ENCODE data around the gene OR6V1. TPM values are rescaled to one million over a fixed set of nuclear protein-coding genes. Genes with fewer than 3 reads are reported as not detected.
A peak's percentile ranks its signal among the peaks of the same experiment; 100 is the strongest.

OR6V1 gene
- total RNA-seq, 1 donor from 2014 or later, result not detected

GRCh38 chr7:143013473-143013872 is 38.7 kb upstream of the OR6V1 start:
- H3K27ac Mint-ChIP-seq (ENCODE audit: unreplicated experiment), result no peak overlapping the region
- H3K4me2 ChIP-seq (ENCODE audit: low read length), result peak overlapping the region; percentile 74

GRCh38 chr7:143013893-143014292 is 38.2 kb upstream of the OR6V1 start:
- H3K36me3 ChIP-seq (ENCODE audit: insufficient read depth, low read length), result no peaks in the 10 kb centered on the region
- H3K9ac ChIP-seq (ENCODE audit: low read length), result peak overlapping the region; percentile 18
- peak overlapping the region; percentile 74 for H3K4me2 ChIP-seq (ENCODE audit: low read length)
- peak overlapping the region; percentile 55 for H3K27ac ChIP-seq (ENCODE audit: low read depth, low read length)
- FAIRE-seq (no peak), DNase-seq (ENCODE audit: low read depth) (peak; percentile 87)
- Mint-ChIP-seq H3K36me3 (ENCODE audit: low read depth, unreplicated experiment) (no peaks in the 10 kb centered on the region), H3K4me1 (ENCODE audit: low read depth, unreplicated experiment) (peaks cover 33% of the 10 kb centered on the region), H3K4me3 (ENCODE audit: unreplicated experiment) (no peak overlapping the region), H3K9me3 (ENCODE audit: unreplicated experiment) (no peaks in the 10 kb centered on the region), H3K27ac (ENCODE audit: unreplicated experiment) (no peak overlapping the region), H3K27me3 (ENCODE audit: low read depth, unreplicated experiment) (peaks cover 2% of the 10 kb centered on the region)
- TF ChIP-seq EZH2 (IDR thresholded peaks at IDR 0.05; ENCODE audit: insufficient read depth, low read length) (no peak), CTCF (IDR thresholded peaks at IDR 0.05; ENCODE audit: insufficient read depth, low read depth, low read length) (no peak)
- peaks cover 35% of the 10 kb centered on the region for H3K4me1 ChIP-seq (ENCODE audit: insufficient read depth, low read length)
- H3K27me3 ChIP-seq (ENCODE audit: insufficient read depth, low read length), result no peaks in the 10 kb centered on the region
- H4K20me1 ChIP-seq (ENCODE audit: insufficient read depth, low read length), result no peaks in the 10 kb centered on the region
- H3K9me3 ChIP-seq (ENCODE audit: insufficient read depth, low read depth, low read length), result no peaks in the 10 kb centered on the region
- no peaks in the 10 kb centered on the region for H3K79me2 ChIP-seq (ENCODE audit: insufficient read depth, low read length)
- H3K4me3 ChIP-seq (ENCODE audit: insufficient read depth, low read depth, low read length), result peak overlapping the region; percentile 5
- H2AFZ ChIP-seq (ENCODE audit: low read depth, low read length), result peak overlapping the region; percentile 44

More at GRCh38 chr7:143013473-143013872, 38.7 kb upstream of the OR6V1 start:
- Histone ChIP-seq H3K4me3 (ENCODE audit: insufficient read depth, low read depth, low read length) (peak overlapping the region; percentile 5), H3K27me3 (ENCODE audit: insufficient read depth, low read length) (no peaks in the 10 kb centered on the region), H3K4me1 (ENCODE audit: insufficient read depth, low read length) (peaks cover 35% of the 10 kb centered on the region), H3K79me2 (ENCODE audit: insufficient read depth, low read length) (no peaks in the 10 kb centered on the region), H3K9me3 (ENCODE audit: insufficient read depth, low read depth, low read length) (no peaks in the 10 kb centered on the region), H2AFZ (ENCODE audit: low read depth, low read length) (peak overlapping the region; percentile 44), H4K20me1 (ENCODE audit: insufficient read depth, low read length) (no peaks in the 10 kb centered on the region), H3K9ac (ENCODE audit: low read length) (peak overlapping the region; percentile 18), H3K27ac (ENCODE audit: low read depth, low read length) (peak overlapping the region; percentile 55), H3K36me3 (ENCODE audit: insufficient read depth, low read length) (no peaks in the 10 kb centered on the region)
- TF ChIP-seq EZH2 (IDR thresholded peaks at IDR 0.05; ENCODE audit: insufficient read depth, low read length), result no peak
- no peak for TF ChIP-seq CTCF (IDR thresholded peaks at IDR 0.05; ENCODE audit: insufficient read depth, low read depth, low read length)
- no peaks in the 10 kb centered on the region for H3K36me3 Mint-ChIP-seq (ENCODE audit: low read depth, unreplicated experiment)
- FAIRE-seq (no peak), DNase-seq (ENCODE audit: low read depth) (no peak)
- no peaks in the 10 kb centered on the region for H3K9me3 Mint-ChIP-seq (ENCODE audit: unreplicated experiment)
- H3K4me1 Mint-ChIP-seq (ENCODE audit: low read depth, unreplicated experiment), result peaks cover 33% of the 10 kb centered on the region
- H3K4me3 Mint-ChIP-seq (ENCODE audit: unreplicated experiment), result no peak overlapping the region
- peaks cover 2% of the 10 kb centered on the region for H3K27me3 Mint-ChIP-seq (ENCODE audit: low read depth, unreplicated experiment)

GRCh38 chr7:143015084-143015483 is 37.1 kb upstream of the OR6V1 start:
- Mint-ChIP-seq H3K4me3 (ENCODE audit: unreplicated experiment) (no peak overlapping the region), H3K4me1 (ENCODE audit: low read depth, unreplicated experiment) (peaks cover 29% of the 10 kb centered on the region), H3K27ac (ENCODE audit: unreplicated experiment) (no peak overlapping the region), H3K9me3 (ENCODE audit: unreplicated experiment) (no peaks in the 10 kb centered on the region), H3K36me3 (ENCODE audit: low read depth, unreplicated experiment) (no peaks in the 10 kb centered on the region), H3K27me3 (ENCODE audit: low read depth, unreplicated experiment) (peaks cover 2% of the 10 kb centered on the region)
- FAIRE-seq, result no peak
- no peaks in the 10 kb centered on the region for H4K20me1 ChIP-seq (ENCODE audit: insufficient read depth, low read length)
- no peak overlapping the region for H3K27ac ChIP-seq (ENCODE audit: low read depth, low read length)
- no peaks in the 10 kb centered on the region for H3K9me3 ChIP-seq (ENCODE audit: insufficient read depth, low read depth, low read length)
- no peak for DNase-seq (ENCODE audit: low read depth)
- no peak overlapping the region for H3K4me3 ChIP-seq (ENCODE audit: insufficient read depth, low read depth, low read length)
- TF ChIP-seq EZH2 (IDR thresholded peaks at IDR 0.05; ENCODE audit: insufficient read depth, low read length), result no peak
- TF ChIP-seq CTCF (IDR thresholded peaks at IDR 0.05; ENCODE audit: insufficient read depth, low read depth, low read length), result no peak
- peaks cover 35% of the 10 kb centered on the region for H3K4me1 ChIP-seq (ENCODE audit: insufficient read depth, low read length)
- H3K27me3 ChIP-seq (ENCODE audit: insufficient read depth, low read length), result no peaks in the 10 kb centered on the region
- H3K79me2 ChIP-seq (ENCODE audit: insufficient read depth, low read length), result no peaks in the 10 kb centered on the region
- H3K9ac ChIP-seq (ENCODE audit: low read length), result no peak overlapping the region
- H2AFZ ChIP-seq (ENCODE audit: low read depth, low read length), result no peak overlapping the region
- H3K4me2 ChIP-seq (ENCODE audit: low read length), result no peak overlapping the region
- no peaks in the 10 kb centered on the region for H3K36me3 ChIP-seq (ENCODE audit: insufficient read depth, low read length)
